ENCODE measurements around the gene EHMT1.

Gene EHMT1

GRCh38 chr9:137647096-137647714, 28.4 kb downstream of the EHMT1 start:
- peak in 1 of 4 experiments; percentile 3 for DNase-seq

GRCh38 chr9:137648396-137648795, 29.6 kb downstream of the EHMT1 start:
- DNase-seq: no peak

DNA sequence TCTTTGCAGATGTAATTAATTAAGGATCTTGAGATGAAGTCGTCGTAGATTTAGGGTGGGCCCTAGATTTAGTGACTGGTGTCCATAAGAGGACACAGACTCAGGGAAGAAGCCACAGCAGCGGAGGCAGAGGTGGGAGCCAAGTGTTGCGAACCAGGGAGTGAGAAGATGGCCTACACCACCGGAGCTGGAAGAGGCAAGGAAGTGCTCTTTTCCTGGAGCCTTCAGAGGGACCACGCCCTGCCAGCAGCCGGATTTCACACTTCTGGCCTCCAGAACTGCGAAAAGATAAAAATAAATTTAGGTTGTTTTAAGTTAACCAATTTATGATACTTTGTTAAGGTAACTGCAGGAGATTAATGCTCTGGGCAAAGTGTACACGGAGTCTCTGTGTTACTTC, 30.7 kb downstream of the EHMT1 start:
- no peak for DNase-seq

DNA sequence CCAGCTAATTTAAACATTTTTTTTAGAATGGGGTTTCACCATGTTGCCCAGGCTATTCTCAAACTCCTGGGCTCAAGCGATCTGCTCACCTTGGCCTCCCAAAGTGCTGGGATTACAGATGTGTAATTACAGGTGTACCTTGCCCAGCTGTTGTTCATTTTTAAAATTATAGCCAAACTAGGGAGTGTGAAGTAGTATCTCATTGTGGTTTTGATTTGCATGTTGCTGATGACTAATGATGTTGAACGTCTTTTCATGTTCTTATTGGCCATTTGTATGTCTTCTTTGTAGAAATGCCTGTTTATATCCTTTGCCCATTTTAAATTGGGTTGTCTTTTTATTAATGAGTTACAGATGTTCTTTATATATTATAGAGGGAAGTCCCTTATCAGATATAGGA, 31.5 kb downstream of the EHMT1 start:
- DNase-seq: no peak

DNA sequence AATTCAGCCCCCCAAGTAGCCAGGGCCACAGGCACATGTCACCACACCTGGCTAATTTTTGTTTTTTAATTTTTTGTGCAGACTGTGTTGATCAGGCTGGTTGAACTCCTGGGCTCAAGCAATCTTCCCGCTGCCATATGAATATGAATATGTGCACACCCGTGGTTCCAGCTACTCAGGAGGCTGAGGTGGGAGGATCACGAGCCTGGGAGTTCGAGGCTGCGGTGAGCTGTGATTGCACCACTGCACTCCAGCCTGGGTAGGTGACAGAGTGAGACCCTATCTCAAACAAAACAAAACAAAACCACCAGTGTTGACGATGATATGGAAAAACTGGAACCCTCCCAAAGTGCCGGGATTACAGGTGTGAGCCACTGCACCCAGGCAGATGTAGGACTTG, 32.0 kb downstream of the EHMT1 start:
- no peak for DNase-seq

GRCh38 chr9:137656416-137656815, 37.6 kb downstream of the EHMT1 start:
- no peak for DNase-seq

DNA sequence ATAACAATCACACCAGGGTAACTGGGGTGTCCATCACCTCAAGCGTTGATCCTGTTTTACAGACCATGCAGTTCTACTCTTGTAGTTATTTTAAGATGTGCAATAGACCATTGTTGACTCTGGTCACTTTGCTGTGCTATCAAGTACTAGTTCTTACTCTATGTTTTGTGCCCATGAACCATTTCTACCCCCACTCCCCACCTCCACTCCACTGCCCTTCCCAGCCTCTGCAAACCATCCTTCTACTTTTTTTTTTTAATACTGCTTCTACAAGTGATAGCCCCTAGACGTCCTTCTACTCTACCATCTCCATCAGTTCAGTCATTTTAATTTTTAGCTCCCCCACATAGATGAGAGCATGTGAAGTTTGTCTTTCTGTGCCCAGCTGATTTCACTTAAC, 38.8 kb downstream of the EHMT1 start:
- DNase-seq: no peak

DNA sequence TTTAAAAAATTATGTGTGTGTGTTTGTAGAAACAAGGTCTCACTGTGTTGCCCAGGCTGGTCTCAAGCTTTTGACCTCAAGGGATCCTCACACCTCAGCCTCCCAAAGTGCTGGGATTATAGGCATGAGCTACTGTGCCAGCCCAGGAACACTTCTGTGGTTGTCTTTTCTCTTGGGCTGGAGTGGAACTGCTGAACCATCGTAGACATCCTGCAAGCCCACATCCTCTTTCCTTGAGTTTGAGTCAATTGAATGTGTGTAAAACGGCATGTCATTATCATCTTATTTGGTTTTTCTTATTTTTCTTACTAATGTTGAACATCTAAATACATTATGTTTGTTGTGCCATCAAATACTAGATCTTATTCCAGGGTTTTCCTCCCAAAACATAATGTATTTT, 40.0 kb downstream of the EHMT1 start:
- DNase-seq: no peak

- DNase-seq: no peak
Measured at GRCh38 chr9:137660144-137660543, 41.3 kb downstream of the EHMT1 start.

- no peak for DNase-seq
Measured at GRCh38 chr9:137663584-137663983, 44.8 kb downstream of the EHMT1 start.

DNA sequence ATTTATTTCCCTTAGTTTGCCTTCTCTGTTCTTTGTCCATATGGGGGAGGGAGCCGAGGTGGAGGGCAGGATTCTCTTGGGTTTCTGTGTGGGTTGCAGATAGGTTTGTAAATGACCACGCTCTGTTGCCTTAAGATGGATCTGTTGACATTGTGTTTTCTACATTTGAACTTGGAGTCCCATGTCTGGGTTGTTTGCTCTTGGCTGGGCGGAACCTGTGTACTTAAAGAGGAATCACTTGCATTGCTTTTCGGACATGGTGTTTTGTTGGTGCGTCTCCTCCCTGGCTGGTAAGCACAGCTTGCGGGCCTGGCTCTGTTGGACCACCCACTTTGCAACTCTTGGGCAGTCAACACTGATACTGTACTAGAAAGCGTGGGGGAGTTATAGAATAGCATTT, 45.9 kb downstream of the EHMT1 start:
- no peak for DNase-seq

GRCh38 chr9:137665226-137665625, 46.4 kb downstream of the EHMT1 start:
- no peak for DNase-seq

- DNase-seq: no peak
Measured at GRCh38 chr9:137665697-137666512, 47.1 kb downstream of the EHMT1 start.

DNA sequence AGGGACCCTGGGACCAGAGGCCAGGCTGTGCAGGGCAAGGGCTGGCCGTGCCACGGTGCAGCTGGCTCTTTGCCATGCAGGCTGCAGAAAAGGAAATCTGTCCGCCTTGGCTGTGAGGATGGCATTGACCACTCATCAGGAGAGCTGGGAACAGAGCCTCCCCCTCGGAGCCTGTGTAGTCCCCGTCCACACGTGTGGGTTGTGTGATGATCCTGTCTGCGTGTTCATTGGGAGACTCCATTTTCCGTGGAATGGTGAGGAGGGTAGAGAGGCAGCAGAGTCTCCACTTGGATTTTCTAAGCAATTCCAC, 47.7 kb downstream of the EHMT1 start:
- no peak for DNase-seq

DNA sequence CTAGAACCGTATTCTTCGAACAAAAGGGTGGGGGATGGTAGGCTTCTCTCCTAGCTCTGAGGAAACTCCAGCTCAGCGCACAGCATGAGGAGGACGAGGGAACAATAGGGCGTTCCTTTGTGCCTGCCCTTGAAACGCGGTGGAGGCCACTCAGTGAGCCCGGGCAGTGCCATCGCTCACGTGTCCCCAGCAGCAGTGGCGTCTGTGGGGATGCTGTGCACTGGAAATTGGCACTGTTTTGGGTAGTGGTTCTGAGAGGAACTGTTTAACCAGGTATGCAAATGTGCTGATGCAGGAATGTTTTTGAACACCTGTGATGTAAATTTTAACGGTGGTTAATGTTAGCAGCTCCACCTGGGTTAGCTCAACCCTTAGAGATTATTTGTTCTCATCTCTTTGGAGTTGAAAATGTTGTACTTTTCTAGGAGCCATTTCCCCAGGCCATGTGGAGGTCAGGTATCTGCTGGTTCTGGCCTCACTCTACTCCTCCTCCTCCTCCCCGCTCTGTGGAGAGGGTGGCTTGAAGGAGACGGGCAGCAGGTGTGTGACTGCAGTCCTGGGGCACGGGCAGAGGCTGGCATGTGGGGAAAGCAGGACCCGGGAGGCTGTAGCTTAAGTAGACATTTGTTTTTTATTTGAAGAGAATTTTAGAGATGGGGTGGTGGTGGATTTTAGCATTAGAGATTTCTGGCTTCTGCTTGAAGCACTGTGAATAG, 48.3 kb downstream of the EHMT1 start:
- no peak for DNase-seq

GRCh38 chr9:137668203-137668602, 49.4 kb downstream of the EHMT1 start:
- no peak for DNase-seq

DNA sequence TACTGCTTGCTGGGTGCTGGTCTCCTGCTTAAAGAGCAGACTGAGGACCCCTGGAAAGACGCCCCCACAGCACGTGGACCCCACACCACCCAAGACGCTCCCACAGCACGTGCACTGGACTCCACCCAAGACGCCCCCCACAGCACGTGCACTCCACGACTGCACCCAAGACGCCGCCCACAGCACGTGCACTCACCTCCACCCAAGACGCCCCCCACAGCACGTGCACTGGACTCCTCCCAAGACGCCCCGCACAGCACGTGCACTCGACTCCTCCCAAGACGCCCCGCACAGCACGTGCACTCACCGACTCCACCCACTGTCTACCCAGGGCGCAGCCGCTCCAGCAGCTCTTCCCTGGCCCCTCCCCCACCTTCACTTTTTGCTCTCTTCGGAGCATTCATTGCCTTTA, 50.5 kb downstream of the EHMT1 start:
- no peak for DNase-seq

GRCh38 chr9:137670391-137671195, 51.8 kb downstream of the EHMT1 start:
- DNase-seq: no peak

DNA sequence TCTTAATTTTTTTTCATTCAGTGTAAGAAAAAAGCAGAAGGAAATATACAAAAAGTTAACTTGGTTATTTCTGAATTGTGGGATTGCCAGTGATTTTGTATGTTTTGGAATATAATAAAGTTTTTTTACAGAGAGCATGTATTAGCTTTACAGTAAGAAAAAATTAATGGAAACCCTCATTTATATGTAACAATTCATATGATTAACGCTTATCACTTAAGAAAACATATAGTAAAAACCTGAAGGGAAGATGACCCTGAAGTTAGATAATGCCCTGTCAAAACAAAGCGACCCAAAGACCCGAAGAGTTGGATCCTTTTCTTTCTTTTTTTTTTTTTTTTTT, 52.4 kb downstream of the EHMT1 start:
- no peak for DNase-seq

- DNase-seq: no peak
Measured at GRCh38 chr9:137671721-137672120, 52.9 kb downstream of the EHMT1 start.

GRCh38 chr9:137672907-137673791, 54.3 kb downstream of the EHMT1 start:
- DNase-seq: peak in 1 of 4 experiments; percentile 6

- no peak for DNase-seq
Measured at GRCh38 chr9:137673886-137674285, 55.1 kb downstream of the EHMT1 start.

All from activated naive CD4-positive, alpha-beta T cell (primary cell).